Fibroblast of villous mesenchyme (primary cell): ENCODE results near the gene RBL1. TPM values are rescaled to one million over a fixed set of nuclear protein-coding genes. Genes with fewer than 3 reads are reported as not detected.
A peak's percentile ranks its signal among the peaks of the same experiment; 100 is the strongest.
"Not testable (repeated sequence)": the region's sequence is repeated elsewhere in the genome, so short reads cannot be mapped to it uniquely, and the experiment has no call there.

Experiments
- DNase-seq: peaks from one replicate; pipeline ENCODE4 v3.0.0-alpha.2; 2010; ENCODE audit warnings: low read depth
- H3K4me3 ChIP-seq: 2 replicates; pipeline ENCODE4 v1.5.1; 2011; ENCODE audit warnings: low read depth, mild to moderate bottlenecking, low read length
- total RNA-seq: library from RNA; depleted of rRNA; stranded (reverse); fragments of >200 nt; gene quantifications from 2 replicates; pipeline ENCODE4 v1.2.3, GENCODE V29; 2012
- TF ChIP-seq, protein P1 (sequence below): IDR thresholded peaks from 2 replicates; pipeline ENCODE4 v1.5.1; 2012; ENCODE audit warnings: low read depth, mild to moderate bottlenecking, low read length; ENCODE audit not compliant: insufficient read depth

Gene RBL1
- total RNA-seq, 1 donor: 10.8 TPM

DNA sequence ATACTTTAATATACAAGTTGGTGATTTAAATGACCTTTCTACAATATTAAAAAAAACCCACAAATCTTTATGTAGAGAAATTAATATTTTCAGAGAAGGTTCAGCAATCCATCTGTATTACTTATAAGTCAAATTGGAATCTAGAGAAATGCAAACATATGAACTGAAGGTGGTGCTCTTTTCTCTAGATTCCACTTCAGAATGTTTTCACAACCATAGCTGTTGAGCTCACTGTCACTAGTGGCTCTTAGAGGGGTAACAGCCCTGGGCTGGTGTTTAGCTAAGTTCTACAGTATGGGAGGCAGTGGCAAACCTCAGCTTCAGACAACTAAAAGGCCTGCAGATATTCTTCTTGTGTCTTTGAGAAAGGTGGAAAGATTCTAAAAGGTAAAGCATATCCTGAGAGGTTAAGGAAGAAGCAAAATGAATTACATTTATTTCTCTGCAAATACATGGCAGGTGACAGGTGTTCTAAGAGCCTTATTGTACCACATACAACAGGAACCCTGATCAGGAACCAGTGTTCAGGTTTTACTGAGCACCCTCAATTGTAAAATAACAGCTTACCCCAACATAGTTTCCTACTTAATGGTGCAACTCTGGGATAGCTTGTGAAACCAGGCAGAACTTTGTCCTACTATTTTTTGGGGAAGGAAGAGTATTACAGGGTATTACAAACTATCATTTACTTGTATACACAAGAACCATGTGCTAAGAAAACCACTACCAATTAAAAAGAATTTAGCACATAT, 87.7 kb downstream of the RBL1 start:
- no peak overlapping the region for H3K4me3 ChIP-seq
- TF ChIP-seq, protein P1, sequence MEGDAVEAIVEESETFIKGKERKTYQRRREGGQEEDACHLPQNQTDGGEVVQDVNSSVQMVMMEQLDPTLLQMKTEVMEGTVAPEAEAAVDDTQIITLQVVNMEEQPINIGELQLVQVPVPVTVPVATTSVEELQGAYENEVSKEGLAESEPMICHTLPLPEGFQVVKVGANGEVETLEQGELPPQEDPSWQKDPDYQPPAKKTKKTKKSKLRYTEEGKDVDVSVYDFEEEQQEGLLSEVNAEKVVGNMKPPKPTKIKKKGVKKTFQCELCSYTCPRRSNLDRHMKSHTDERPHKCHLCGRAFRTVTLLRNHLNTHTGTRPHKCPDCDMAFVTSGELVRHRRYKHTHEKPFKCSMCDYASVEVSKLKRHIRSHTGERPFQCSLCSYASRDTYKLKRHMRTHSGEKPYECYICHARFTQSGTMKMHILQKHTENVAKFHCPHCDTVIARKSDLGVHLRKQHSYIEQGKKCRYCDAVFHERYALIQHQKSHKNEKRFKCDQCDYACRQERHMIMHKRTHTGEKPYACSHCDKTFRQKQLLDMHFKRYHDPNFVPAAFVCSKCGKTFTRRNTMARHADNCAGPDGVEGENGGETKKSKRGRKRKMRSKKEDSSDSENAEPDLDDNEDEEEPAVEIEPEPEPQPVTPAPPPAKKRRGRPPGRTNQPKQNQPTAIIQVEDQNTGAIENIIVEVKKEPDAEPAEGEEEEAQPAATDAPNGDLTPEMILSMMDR: peak; percentile 45
- peak; percentile 47 for DNase-seq

DNA sequence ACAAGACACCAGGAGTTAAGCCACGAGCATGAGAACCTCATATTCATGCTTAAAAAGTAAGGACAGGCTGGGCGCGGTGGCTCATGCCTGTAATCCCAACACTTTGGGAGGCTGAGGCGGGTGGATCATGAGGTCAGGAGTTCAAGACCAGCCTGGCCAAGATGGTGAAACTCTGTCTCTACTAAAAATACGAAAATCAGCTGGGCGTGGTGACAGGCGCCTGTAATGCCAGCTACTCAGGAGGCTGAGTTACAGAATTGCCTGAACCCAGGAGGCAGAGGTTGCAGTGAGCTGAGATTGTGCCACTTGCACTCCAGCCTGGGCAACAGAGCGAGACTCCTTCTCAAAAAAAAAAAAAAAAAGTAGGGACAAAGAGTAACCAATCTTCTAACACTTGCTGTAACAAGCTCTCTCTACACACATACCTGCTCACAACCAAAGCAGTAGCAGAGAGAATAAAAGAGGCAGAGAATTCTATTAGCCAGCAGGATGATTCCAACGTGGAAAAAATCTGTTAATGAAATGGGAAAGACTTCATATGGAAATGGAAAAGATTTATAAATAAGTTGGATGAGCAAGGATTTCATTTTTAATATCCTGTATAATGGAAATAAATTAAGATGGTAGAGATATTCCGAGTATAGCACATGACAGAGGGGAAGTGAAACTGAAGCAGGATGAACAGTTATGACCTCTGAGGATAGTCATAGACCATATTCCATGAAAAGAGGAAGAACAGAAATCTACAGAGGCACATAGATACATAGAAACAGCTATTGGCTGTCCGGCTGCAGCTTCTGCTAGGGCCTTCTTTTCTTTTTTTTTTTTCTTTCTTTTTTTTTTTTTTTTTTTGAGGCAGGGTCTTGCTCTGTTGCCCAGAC, 90.5 kb downstream of the RBL1 start:
- H3K4me3 ChIP-seq, DNase-seq: not testable (repeated sequence)

DNA sequence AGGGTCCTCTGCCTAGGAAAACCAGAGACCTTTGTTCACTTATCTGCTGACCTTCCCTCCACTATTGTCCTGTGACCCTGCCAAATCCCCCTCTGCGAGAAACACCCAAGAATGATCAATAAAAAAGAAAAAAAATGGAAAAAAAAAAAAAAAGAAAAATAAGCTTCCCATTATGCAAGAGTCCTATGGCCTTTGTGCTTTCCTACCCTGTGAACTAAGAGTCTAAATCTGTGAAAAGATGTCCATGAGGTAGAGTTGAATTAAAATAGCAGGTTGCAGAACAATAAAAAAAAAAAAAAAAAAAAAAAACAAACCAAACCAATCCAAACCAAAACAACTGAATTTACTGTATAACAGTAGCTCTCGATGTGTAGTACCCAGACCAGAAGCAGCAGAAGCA, 94.2 kb downstream of the RBL1 start:
- not testable (repeated sequence) for DNase-seq

DNA sequence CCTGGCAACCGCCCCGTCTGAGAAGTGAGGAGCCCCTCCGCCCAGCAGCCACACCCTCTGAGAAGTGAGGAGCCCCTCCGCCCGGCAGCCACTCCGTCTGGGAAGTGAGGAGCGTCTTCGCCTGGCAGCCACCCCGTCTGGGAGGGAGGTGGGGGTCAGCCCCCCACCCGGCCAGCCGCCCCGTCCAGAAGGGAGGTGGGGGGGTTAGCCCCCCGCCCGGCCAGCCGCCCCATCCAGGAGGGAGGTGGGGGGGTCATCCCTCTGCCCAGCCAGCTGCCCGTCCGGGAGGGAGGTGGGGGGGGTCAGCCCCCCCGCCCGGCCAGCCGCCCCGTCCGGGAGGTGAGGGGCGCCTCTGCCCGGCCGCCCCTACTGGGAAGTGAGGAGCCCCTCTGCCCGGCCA, 95.6 kb downstream of the RBL1 start:
- H3K4me3 ChIP-seq, DNase-seq: not testable (repeated sequence)

More for the DNA sequence above, 94.2 kb downstream of the RBL1 start:
- H3K4me3 ChIP-seq: not testable (repeated sequence)

DNA sequence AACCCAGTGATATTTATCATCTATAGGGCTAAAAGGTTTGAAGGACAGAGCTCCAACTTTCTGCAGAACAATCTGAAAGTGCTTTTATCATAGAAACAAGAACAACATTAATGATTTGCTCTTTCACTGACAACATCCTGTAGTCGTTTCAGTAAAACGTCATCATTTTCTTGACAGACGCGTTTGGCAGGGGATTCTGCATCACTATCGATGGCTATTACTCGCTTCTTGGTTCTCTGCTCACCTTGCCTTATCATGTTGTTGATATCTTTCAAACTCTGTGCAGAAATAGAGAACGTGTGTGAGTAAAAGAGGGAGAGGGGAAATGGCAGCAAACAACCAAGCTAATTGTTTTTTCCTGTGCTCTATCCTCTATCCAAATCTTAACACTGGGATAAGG, 97.1 kb downstream of the RBL1 start:
- TF ChIP-seq, protein P1: no peak

DNA sequence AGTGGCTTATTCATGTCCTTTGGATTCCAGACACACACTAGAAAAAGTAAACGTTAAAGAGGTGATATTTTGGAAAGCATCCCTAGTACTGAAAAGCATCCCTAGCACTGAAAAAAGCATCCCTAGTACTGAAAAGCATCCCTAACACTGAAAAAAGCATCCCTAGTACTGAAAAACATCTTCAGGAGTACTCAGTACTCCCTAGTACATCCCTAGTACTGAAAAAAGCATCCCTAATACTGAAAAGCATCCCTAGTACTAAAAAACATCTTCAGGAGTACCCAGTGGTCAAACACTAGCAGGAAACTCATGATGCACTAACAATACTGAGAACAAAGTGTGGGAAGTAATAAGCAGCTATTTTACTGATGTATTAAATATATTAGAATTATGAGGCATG, 98.7 kb downstream of the RBL1 start:
- H3K4me3 ChIP-seq: no peak overlapping the region
- TF ChIP-seq, protein P1: no peak
- DNase-seq: no peak

More for the DNA sequence above, 97.1 kb downstream of the RBL1 start:
- no peak overlapping the region for H3K4me3 ChIP-seq
- no peak for DNase-seq

DNA sequence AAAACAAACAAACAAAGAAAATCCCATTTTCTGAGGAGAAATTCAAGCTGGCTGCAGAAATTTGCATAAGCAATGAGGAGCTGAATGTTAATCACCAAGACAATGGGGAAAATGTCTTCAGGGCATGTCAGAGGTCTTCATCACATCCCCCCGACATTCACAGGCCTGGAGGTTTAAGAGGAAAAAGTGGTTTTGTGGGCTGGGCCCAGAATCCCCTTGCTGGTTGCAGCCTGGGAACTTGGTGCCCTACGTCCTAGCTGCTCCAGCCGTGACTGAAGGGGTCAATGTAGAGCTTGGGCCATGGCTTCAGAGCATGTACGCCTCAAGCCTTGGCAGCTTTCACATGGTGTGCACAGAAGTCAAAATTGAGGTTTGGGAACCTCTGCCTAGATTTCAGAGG, 101.6 kb downstream of the RBL1 start:
- H3K4me3 ChIP-seq, DNase-seq: not testable (repeated sequence)

DNA sequence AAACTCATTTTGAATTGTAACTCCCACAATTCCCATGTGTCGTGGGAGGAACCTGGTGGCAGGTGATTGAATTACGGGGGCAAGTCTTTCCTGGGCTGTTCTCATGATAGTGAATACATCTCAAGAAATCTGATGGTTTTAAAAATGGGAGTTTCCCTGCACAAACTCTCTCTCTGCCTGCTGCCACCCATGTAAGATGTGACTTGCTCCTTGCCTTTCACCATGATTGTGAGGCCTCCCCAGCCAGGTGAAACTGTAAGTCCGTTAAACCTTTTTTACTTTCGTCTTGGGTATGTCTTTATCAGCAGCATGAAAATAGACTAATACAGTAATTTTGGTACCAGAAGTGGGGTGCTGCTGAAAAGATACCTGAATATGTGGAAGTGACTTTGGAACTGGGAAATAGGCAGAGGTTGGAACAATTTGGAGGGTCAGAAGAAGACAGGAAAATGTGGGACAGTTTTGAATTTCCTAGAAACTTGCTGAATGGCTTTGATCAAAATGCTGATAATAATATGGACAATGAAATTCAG, 102.9 kb downstream of the RBL1 start:
- TF ChIP-seq, protein P1: no peak
- no peak overlapping the region for H3K4me3 ChIP-seq

More for the DNA sequence above, 102.9 kb downstream of the RBL1 start:
- DNase-seq: no peak
